Heart left ventricle (tissue), 16 donors: ENCODE results near the gene PSORS1C1. TPM values are rescaled to one million over a fixed set of nuclear protein-coding genes. Genes with fewer than 3 reads are reported as not detected.
"Not testable (repeated sequence)": the region's sequence is repeated elsewhere in the genome, so short reads cannot be mapped to it uniquely, and the experiment has no call there.

Experiments
- ATAC-seq, 4 donors: fragments of 200-7000 bp; cut with Tn5 transposase; one replicate each; pipeline ENCODE4 v1.9.1; 2020 to 2022; ENCODE audit warnings: moderate library complexity in 4 of 4, mild to moderate bottlenecking in 3 of 4, moderate number of reproducible peaks in 1 of 4
- DNase-seq, 5 donors: peaks; one replicate each; pipeline ENCODE4 v3.0.0-alpha.2; 2020
- H3K27ac ChIP-seq, 12 donors: fragments of 200-600 bp; sonication (generic) in 4 of 12; one replicate each; pipeline versions ENCODE4 v1.5.0 to v1.8.0; 2016 to 2022; ENCODE audit warnings: mild to moderate bottlenecking in 2 of 12
- H3K27me3 ChIP-seq, 9 donors: fragments of 200-600 bp; sonication (generic) in 2 of 9; one replicate each; pipeline versions ENCODE4 v1.5.1 to v1.8.0; 2016 to 2022; ENCODE audit warnings: mild to moderate bottlenecking in 3 of 9
- H3K36me3 ChIP-seq, 9 donors: fragments of 200-600 bp; sonication (generic) in 2 of 9; one replicate each; pipeline versions ENCODE4 v1.5.0 to v1.8.0; 2018 to 2022; ENCODE audit warnings: mild to moderate bottlenecking in 2 of 9
- H3K4me1 ChIP-seq, 12 donors: fragments of 200-600 bp; sonication (generic) in 4 of 12; one replicate each; pipeline versions ENCODE4 v1.5.0 to v1.8.0; 2016 to 2022; ENCODE audit warnings: mild to moderate bottlenecking in 3 of 12
- H3K4me3 ChIP-seq, 12 donors: fragments of 200-600 bp; sonication (generic) in 4 of 12; one replicate each; pipeline versions ENCODE4 v1.5.0 to v1.8.0; 2017 to 2022; ENCODE audit warnings: mild to moderate bottlenecking in 9 of 12, moderate library complexity in 4 of 12
- H3K9me3 ChIP-seq, 12 donors: fragments of 200-600 bp; sonication (generic) in 4 of 12; one replicate each; pipeline versions ENCODE4 v1.5.0 to v1.8.0; 2016 to 2022; ENCODE audit warnings: mild to moderate bottlenecking in 1 of 12
- POLR2A ChIP-seq, 2 donors: fragments of 450-650 bp; IDR thresholded peaks; one replicate each; pipeline ENCODE4 v1.6.1; 2017; ENCODE audit warnings: antibody characterized with exemption in 2 of 2, mild to moderate bottlenecking in 2 of 2, moderate library complexity in 2 of 2
- WGBS, 4 donors: extraction: QIAGEN DNeasy Blood & Tissue Kit in 2 of 4; methylation state at CpG; one replicate each; pipeline versions ENCODE4 v1.1.5 to v1.1.7; 2013 to 2018; 5-methylcytosine and 5-hydroxymethylcytosine counted together
- intact Hi-C, 10 donors: fragments of 100-400 bp; cut with DNase I; formaldehyde crosslinking; loops; one replicate each; pipeline versions ENCODE4 v1.11.1 to v1.14.2; 2022
- polyA plus RNA-seq, 2 donors: library from polyadenylated mRNA; stranded (reverse); fragments of 200-250 nt; gene quantifications; one replicate each; pipeline ENCODE4 v1.2.3, GENCODE V29; 2013
- total RNA-seq, 9 donors: library from RNA; depleted of rRNA in 2 of 9; stranded (reverse); fragments of >200 nt in 2 of 9; fragmentation: NEBNext Ultra II Directional in 3 of 9; extraction: Animal tissue kit (Norgen Biotek cat#: 25700) in 3 of 9; gene quantifications; one replicate each; pipeline versions ENCODE4 v1.1.0 to v1.2.4, GENCODE V29; 2016 to 2023
- TF ChIP-seq, protein P1 (sequence below), 12 donors: fragments of 200-600 bp; sonication (generic) in 4 of 12; IDR thresholded peaks; one replicate each; pipeline versions ENCODE4 v1.5.0 to v1.8.0; 2018 to 2022; ENCODE audit warnings: antibody characterized with exemption in 12 of 12, mild to moderate bottlenecking in 5 of 12
- donor health status: ischemic (EF 13 %, LVEDD 7.1; RV severe dilation, severe dysfunction).
- donor health status: healthy with polysubstance abuse.
- donor health status: DM: no; HTN: yes; CAD: no.
- donor health status: DM: no; HTN: no; CAD: no.
- donor health status: ischemic (EF 25% LVEDD 6.9; RV normal size, moderate dysfunction).
- donor health status: ischemic (EF 25% LVEDD 5.7; RV mildly dilated, moderate dysfunction).
- donor health status: healthy.
- donor health status: DM: yes; HTN: yes; CAD: no.
- donor health status: ischemic (EF 35%, LVEDD 5.7; RV mildly dilated, moderate dysfunction).
- donor health status: nonischemic (EF 11% LVEDD 7.7; RV severe dilation, severe dysfunction).
- donor health status: DM: yes; HTN: yes; CAD: no.
- donor health status: PGD.
- donor health status: ischemic (EF 29% LVEDD 5.4; RV normal size, mild dysfunction).
- donor health status: nonischemic (EF 23%, LVEDD 6.1; RV moderate dilation, normal function).

Gene PSORS1C1
- total and polyA plus RNA-seq, 11 donors: 0.37 to 5.8 (median 2.9) TPM

DNA sequence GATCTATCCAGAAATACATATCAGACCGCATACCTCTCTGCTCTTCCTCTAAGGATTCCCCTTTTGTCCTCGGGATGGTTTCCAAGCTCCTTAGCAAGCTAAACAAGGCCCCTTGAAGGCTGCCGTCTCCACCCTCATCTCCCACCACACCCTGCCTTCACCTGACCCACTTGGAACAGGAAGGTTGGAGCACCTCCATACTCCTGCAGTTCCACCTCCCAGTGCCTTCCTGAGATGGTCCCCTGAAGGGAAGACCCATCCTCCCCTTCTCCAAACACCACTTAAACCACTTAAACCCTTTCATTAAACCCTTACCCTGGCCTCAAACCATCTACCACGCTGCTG, 64.4 kb downstream of the PSORS1C1 start:
- DNase-seq: no peak
- H3K27ac ChIP-seq: no peak overlapping the region
- 62 to 78% (median 72%) methylated on average over 4 of the region's 4 CpGs for WGBS, 4 donors

DNA sequence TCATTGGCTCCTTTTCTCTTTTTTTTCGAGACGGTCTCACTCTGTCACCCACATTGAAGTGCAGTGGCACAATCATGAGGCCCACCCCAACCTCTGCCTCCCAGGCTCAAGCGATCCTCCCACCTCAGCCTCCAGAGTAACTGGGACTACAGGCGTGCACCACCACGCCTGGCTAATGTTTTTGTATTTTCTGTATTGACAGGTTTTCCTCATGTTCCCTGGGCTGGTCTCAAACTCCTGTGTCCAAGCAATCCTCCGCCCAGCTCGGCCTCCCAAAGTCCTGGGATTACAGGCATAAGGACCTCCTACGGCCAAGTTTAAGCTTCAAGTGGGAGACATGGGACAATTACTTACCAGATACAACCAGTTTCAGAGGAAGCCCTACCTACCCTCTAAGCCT, 65.3 kb downstream of the PSORS1C1 start:
- Histone ChIP-seq H3K36me3 (peaks cover 0 to 4% (median 0%) of the 10 kb centered on the region in 9 donors), H3K4me3 (peak overlapping the region in 11 of 12 donors; percentile 8 to 68 (median 49)), H3K4me1 (peaks cover 0 to 51% (median 0%) of the 10 kb centered on the region in 12 donors), H3K27me3 (no peaks in the 10 kb centered on the region), H3K9me3 (no peaks in the 10 kb centered on the region), H3K27ac (peak overlapping the region in 4 of 12 donors; percentile 23 to 64 (median 32))
- intact Hi-C loops: loop anchor here in 1 of 10 donors (5.0 kb wide), 1 partner anchor 43 kb away; the partner anchor contains the start of gene PSORS1C2
- WGBS, 4 donors: 95 to 98% (median 97%) methylated on average over 8 of the region's 8 CpGs
- no peak for TF ChIP-seq POLR2A (IDR thresholded peaks at IDR 0.05)
- TF ChIP-seq, protein P1, sequence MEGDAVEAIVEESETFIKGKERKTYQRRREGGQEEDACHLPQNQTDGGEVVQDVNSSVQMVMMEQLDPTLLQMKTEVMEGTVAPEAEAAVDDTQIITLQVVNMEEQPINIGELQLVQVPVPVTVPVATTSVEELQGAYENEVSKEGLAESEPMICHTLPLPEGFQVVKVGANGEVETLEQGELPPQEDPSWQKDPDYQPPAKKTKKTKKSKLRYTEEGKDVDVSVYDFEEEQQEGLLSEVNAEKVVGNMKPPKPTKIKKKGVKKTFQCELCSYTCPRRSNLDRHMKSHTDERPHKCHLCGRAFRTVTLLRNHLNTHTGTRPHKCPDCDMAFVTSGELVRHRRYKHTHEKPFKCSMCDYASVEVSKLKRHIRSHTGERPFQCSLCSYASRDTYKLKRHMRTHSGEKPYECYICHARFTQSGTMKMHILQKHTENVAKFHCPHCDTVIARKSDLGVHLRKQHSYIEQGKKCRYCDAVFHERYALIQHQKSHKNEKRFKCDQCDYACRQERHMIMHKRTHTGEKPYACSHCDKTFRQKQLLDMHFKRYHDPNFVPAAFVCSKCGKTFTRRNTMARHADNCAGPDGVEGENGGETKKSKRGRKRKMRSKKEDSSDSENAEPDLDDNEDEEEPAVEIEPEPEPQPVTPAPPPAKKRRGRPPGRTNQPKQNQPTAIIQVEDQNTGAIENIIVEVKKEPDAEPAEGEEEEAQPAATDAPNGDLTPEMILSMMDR (IDR thresholded peaks at IDR 0.05): no peak
- ATAC-seq (no peak), DNase-seq (no peak)

More for the DNA sequence above, 64.4 kb downstream of the PSORS1C1 start:
- no peak for ATAC-seq
- Histone ChIP-seq H3K9me3 (no peaks in the 10 kb centered on the region), H3K4me1 (peaks cover 0 to 42% (median 0%) of the 10 kb centered on the region in 12 donors), H3K36me3 (peaks cover 0 to 4% (median 0%) of the 10 kb centered on the region in 9 donors), H3K4me3 (no peak overlapping the region), H3K27me3 (no peaks in the 10 kb centered on the region)
- TF ChIP-seq POLR2A (IDR thresholded peaks at IDR 0.05): no peak
- TF ChIP-seq, protein P1 (IDR thresholded peaks at IDR 0.05): no peak
- intact Hi-C loops: loop anchor here in 1 of 10 donors (5.0 kb wide), 1 partner anchor 42 kb away; the partner anchor contains the start of gene PSORS1C2

DNA sequence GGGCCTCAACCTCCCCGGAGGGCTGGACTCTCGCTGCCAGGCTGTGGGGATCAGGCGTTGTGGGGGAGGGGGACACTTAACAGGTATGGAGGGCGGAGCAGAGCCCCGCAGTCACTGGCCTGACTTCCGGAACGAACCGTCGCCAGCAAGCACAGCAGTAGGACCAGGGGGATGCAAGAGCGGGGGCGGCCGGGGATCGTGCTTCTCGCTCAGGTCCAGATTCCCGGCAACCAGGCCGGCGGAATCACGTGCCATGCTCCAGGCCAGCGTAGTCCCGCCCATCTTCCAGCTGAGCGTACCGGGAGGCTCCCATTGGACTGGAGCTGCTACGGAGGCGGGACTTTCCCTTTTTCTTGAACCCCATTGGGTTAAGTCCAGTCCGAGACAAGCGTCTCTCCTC, 65.9 kb downstream of the PSORS1C1 start:
- no peaks in the 10 kb centered on the region for H3K27me3 ChIP-seq
- ATAC-seq (peak; percentile 93 to 98 (median 98)), DNase-seq (peak; percentile 81 to 90 (median 87))
- H3K27ac ChIP-seq: peak overlapping the region in 6 of 12 donors; percentile 23 to 64 (median 32)
- intact Hi-C loops: no loop called here
- peaks cover 0 to 50% (median 1%) of the 10 kb centered on the region in 12 donors for H3K4me1 ChIP-seq
- TF ChIP-seq, protein P1 (IDR thresholded peaks at IDR 0.05): no peak
- TF ChIP-seq POLR2A (IDR thresholded peaks at IDR 0.05): no peak
- H3K36me3 ChIP-seq: peaks cover 0 to 4% (median 0%) of the 10 kb centered on the region in 9 donors
- no peaks in the 10 kb centered on the region for H3K9me3 ChIP-seq
- H3K4me3 ChIP-seq: peak overlapping the region in 11 of 12 donors; percentile 8 to 68 (median 49)
- WGBS, 4 donors: 54 to 91% (median 62%) methylated on average over 26 of the region's 26 CpGs

DNA sequence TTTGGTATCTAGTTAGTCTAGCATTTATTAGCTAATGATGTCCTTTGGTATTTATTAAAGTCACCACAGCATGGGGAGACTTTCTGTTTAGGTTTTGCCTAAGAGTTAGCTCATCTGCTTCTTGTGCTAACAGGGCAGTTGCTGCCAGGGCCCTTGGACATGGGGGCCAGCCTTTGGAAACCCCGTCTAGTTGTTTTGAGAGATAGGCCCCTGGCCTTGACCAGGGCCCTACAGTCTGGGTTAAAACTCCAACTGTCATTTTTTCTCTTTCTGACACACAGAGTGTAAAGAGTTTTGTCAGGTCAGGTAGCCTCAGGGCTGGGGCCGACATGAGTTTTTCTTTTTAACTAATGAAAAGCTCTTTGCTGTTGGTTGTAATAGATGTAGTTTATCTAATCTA, 68.7 kb downstream of the PSORS1C1 start:
- WGBS, 4 donors: 61 to 100% (median 83%) methylated on average over 2 of the region's 2 CpGs
- H3K9me3 ChIP-seq, intact Hi-C loops, H3K27ac ChIP-seq, H3K36me3 ChIP-seq, H3K4me3 ChIP-seq, ATAC-seq, DNase-seq, H3K27me3 ChIP-seq: not testable (repeated sequence)
- H3K4me1 ChIP-seq: peaks cover 0 to 46% (median 1%) of the 10 kb centered on the region in 12 donors

DNA sequence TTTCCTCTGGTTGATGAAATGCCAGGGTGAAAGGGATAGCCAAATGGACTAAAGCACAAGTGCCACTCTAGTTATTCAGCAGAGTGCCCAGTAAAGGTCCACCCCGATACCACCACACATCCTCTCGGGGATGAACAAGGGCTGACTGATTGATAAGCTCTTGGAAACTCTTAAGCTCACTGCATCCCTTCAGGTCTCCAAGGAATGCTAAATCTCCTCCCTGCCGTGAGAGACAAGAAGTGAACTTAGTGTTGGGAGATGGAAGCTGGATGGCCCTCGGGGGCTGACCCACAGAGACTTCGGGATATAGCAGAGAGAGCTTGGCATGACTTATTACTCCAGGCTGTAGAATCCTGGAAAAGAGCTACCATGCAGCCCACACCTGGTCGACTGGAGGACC, 69.3 kb downstream of the PSORS1C1 start:
- intact Hi-C loops: not testable (repeated sequence)

DNA sequence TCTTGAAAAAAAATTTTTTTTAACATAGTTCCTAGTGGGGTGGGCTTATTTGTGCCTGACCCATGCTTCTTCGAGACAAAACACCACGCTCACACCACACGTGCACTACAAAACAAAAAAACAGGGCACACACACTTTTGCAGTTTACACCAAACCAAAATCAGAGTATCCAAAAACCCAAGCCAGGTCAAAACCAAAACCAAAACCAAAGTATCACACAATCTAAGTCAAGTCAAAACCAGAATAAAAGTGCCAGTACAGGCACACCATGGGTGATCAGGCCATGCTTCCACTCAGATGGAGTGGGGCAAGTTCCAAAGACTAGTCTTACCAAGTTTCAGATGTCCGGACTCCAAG, 71.1 kb downstream of the PSORS1C1 start:
- not testable (repeated sequence) for H3K36me3 ChIP-seq
- H3K4me3 ChIP-seq: peak overlapping the region; percentile 2 to 58 (median 44)

More for the DNA sequence above, 69.3 kb downstream of the PSORS1C1 start:
- not testable (repeated sequence) for ATAC-seq, DNase-seq, H3K36me3 ChIP-seq, H3K27ac ChIP-seq, H3K27me3 ChIP-seq, H3K9me3 ChIP-seq, H3K4me3 ChIP-seq
- WGBS, 4 donors: 69 to 80% (median 77%) methylated on average over 6 of the region's 6 CpGs
- peaks cover 0 to 40% (median 1%) of the 10 kb centered on the region in 12 donors for H3K4me1 ChIP-seq

More for the DNA sequence above, 71.1 kb downstream of the PSORS1C1 start:
- 50 to 66% (median 58%) methylated on average over 4 of the region's 4 CpGs for WGBS, 4 donors
- DNase-seq, ATAC-seq, H3K27me3 ChIP-seq, H3K9me3 ChIP-seq: not testable (repeated sequence)
- H3K4me1 ChIP-seq: peaks cover 0 to 25% (median 0%) of the 10 kb centered on the region in 12 donors
- intact Hi-C loops: loop anchor here in 2 of 10 donors (2.0 kb wide), 2 partner anchors 43 to 47 kb away; partner anchors contain the start of gene PSORS1C2 (in 1 of the 2)
- H3K27ac ChIP-seq: peak overlapping the region; percentile 70 to 95 (median 81)
